HEK293T (cell line): ENCODE results near the gene KCNIP1.

Experiments used
- CTCF ChIA-PET: fragments of 350-600 bp; formaldehyde crosslinking; extraction: SDS; loops from one replicate; lab custom pipeline; 2021; ENCODE audit warnings: antibody characterized with exemption, inconsistent platforms; lab: Yijun Ruan, JAX
- POLR2A ChIA-PET: fragments of 350-600 bp; formaldehyde crosslinking; extraction: SDS; loops from one replicate; lab custom pipeline; 2020; ENCODE audit warnings: antibody characterized with exemption, inconsistent platforms; lab: Yijun Ruan, JAX
- DNase-seq: peaks from one replicate; pipeline ENCODE4 v3.0.0; 2012; ENCODE audit warnings: mixed read lengths; ENCODE audit errors: extremely low spot score
- ARNT ChIP-seq: fragments of 450-650 bp; IDR thresholded peaks from 2 replicates; pipeline ENCODE4 v1.6.1; 2017; ENCODE audit warnings: mild to moderate bottlenecking
- BHLHE40 ChIP-seq: fragments of 450-650 bp; IDR thresholded peaks from 2 replicates; pipeline ENCODE4 v1.6.1; 2016; ENCODE audit warnings: mild to moderate bottlenecking, moderate library complexity, borderline replicate concordance
- CTBP1 ChIP-seq: fragments of 450-650 bp; IDR thresholded peaks from 2 replicates; pipeline ENCODE4 v1.6.1; 2016; ENCODE audit warnings: borderline replicate concordance
- ELF4 ChIP-seq: fragments of 450-650 bp; IDR thresholded peaks from 2 replicates; pipeline ENCODE4 v1.6.1; 2017; ENCODE audit warnings: antibody characterized with exemption
- FOXA1 ChIP-seq: fragments of 450-650 bp; IDR thresholded peaks from 2 replicates; pipeline ENCODE4 v1.6.1; 2016; ENCODE audit warnings: mild to moderate bottlenecking
- FOXK2 ChIP-seq: fragments of 450-650 bp; IDR thresholded peaks from 2 replicates; pipeline ENCODE4 v1.6.1; 2016; ENCODE audit warnings: mild to moderate bottlenecking
- FOXM1 ChIP-seq: fragments of 450-650 bp; IDR thresholded peaks from 2 replicates; pipeline ENCODE4 v1.6.1; 2017; ENCODE audit warnings: mild to moderate bottlenecking, borderline replicate concordance
- HDGF ChIP-seq: fragments of 450-650 bp; IDR thresholded peaks from 2 replicates; pipeline ENCODE4 v1.6.1; 2017; ENCODE audit warnings: antibody characterized with exemption, borderline replicate concordance
- L3MBTL2 ChIP-seq: fragments of 450-650 bp; conservative IDR thresholded peaks from 2 replicates; pipeline ENCODE4 v1.6.1; 2016; ENCODE audit warnings: mild to moderate bottlenecking
- LEF1 ChIP-seq: fragments of 450-650 bp; IDR thresholded peaks from 2 replicates; pipeline ENCODE4 v1.6.1; 2017; ENCODE audit warnings: mild to moderate bottlenecking, borderline replicate concordance
- NFRKB ChIP-seq: fragments of 450-650 bp; IDR thresholded peaks from 2 replicates; pipeline ENCODE4 v1.6.1; 2016; ENCODE audit warnings: mild to moderate bottlenecking, moderate library complexity
- PKNOX1 ChIP-seq: fragments of 450-650 bp; IDR thresholded peaks from 2 replicates; pipeline ENCODE4 v1.6.1; 2016
- SP1 ChIP-seq: fragments of 450-650 bp; IDR thresholded peaks from 2 replicates; pipeline ENCODE4 v1.6.1; 2017
- SUZ12 ChIP-seq: fragments of 450-650 bp; IDR thresholded peaks from 2 replicates; pipeline ENCODE4 v1.6.1; 2016; ENCODE audit warnings: mild to moderate bottlenecking
- TARDBP ChIP-seq: fragments of 450-650 bp; IDR thresholded peaks from 2 replicates; pipeline ENCODE4 v1.6.1; 2016
- ZNF384 ChIP-seq: fragments of 450-650 bp; IDR thresholded peaks from 2 replicates; pipeline ENCODE4 v1.6.1; 2016

KCNIP1 gene

GRCh38 chr5:170603109-170603508 lies 99.3 kb downstream of the KCNIP1 start:
- ChIA-PET POLR2A (no interaction called here), CTCF (interaction anchor here (0.5 to 1.0 kb wide), 6 partner anchors 22 to 513 kb away, joined by 3 to 4 read pairs (median 3); no protein-coding TSS in a partner anchor)
- no peak for DNase-seq
- no peak for TF ChIP-seq LEF1
- TF ChIP-seq CTBP1 = no peak
- TF ChIP-seq SUZ12 = no peak
- no peak for TF ChIP-seq FOXA1
- TF ChIP-seq TARDBP = no peak

DNA sequence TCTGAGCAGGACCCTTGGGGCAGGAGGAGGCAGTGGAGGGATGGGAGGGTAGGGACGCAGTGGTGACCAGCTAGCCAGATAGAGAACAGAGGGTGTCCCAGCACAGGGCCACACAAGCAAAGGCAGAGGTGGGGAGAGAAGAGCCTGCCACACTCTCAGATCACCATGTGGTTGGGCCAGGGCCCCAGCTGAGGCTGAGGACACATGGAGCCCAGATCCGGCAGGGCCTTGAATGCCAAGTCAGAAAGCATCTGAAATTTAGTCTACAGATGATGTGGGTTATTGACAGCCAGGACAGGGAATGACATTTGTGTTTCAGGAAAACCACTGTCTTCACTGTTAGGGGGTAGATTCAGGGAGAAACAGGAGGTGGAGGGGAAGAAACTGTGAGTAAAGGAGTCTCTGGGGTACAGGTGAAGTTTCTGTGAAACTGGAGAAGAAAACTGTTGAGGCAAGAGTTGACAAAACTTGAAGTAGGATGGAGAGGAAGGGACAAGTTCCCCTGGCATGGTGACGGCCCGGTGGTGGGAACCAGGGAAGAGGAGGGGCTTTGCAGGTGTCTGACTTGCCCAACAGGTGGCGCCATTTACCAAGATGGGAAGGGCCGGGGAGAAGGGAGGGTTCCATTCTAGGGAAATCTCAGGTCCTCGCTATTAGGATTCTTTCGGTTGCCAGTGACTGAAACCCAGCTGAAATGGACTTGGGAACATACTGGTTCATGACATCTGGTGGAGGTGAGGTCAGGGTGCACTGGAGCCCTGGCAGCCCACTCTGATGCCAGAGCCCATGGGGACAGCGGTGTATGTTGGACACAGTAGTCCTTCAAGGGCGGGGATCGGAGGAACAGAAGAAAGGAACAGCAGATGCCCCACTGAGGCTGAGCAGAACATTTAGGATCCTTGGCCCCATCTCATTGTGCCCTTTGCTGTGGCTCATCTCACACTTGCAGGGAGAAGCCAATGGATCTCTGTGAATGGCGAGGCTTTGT lies 100.1 kb downstream of the KCNIP1 start:
- DNase-seq = peak; percentile 92
- CTCF ChIA-PET = interaction anchor here (0.6 to 1.0 kb wide), 4 partner anchors 21 to 204 kb away, joined by 3 to 4 read pairs (median 3); no protein-coding TSS in a partner anchor
- POLR2A ChIA-PET = no interaction called here
- TF ChIP-seq FOXM1 (no peak), FOXA1 (no peak), HDGF (no peak), LEF1 (no peak), ARNT (no peak), PKNOX1 (no peak), ZNF384 (no peak), FOXK2 (no peak), SUZ12 (no peak), L3MBTL2 (no peak), NFRKB (no peak), BHLHE40 (no peak), ELF4 (no peak), SP1 (no peak), TARDBP (no peak), CTBP1 (no peak)

- DNase-seq = no peak
- ChIA-PET CTCF (interaction anchor here (0.6 kb wide), 2 partner anchors 15 to 35 kb away, joined by 3 to 5 read pairs; no protein-coding TSS in a partner anchor), POLR2A (no interaction called here)
- no peak for TF ChIP-seq LEF1
- TF ChIP-seq NFRKB = no peak
- no peak for TF ChIP-seq CTBP1
- no peak for TF ChIP-seq SUZ12
- TF ChIP-seq PKNOX1 = no peak
- TF ChIP-seq FOXA1 = no peak
- TF ChIP-seq TARDBP = no peak
- no peak for TF ChIP-seq BHLHE40
- no peak for TF ChIP-seq FOXK2
- TF ChIP-seq FOXM1 = no peak
- no peak for TF ChIP-seq L3MBTL2
- no peak for TF ChIP-seq SP1
- no peak for TF ChIP-seq ARNT
- TF ChIP-seq ELF4 = no peak
- no peak for TF ChIP-seq HDGF
- no peak for TF ChIP-seq ZNF384
These were observed 103.1 kb downstream of the KCNIP1 start for GRCh38 chr5:170606941-170607340.

DNA sequence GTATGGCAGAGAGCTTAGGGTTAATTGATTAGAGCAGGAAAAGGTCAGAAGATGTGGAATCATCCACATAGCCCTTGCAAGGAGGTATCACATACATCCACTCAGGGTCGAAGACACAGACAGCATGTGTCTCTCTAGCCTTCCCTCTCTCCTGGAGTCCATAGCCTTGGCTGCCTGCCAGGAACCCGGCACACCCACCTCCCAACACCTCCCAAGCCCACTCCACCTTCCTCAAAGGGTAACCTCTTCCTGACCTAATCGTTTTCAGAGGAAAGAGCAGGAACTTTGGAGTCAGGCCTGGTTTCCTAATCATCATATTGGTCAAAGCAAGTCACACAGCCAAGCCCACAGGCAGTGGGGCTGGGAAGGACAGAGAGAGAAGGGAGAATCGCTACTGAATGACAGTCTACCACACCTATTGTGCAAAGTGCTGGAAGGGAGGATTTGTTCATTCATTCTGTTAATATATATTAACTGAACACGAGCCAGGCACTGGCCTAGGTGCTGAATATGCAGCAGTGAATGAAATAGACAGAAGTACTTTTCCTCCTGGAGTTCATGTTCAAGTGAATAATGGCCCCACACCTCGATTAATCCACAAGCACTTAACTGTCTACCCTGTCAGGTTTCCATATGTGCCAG lies 107.8 kb downstream of the KCNIP1 start:
- POLR2A ChIA-PET = interaction anchor here (1.7 kb wide), 1 partner anchor 22 kb away, joined by 4 read pairs; no protein-coding TSS in a partner anchor
- TF ChIP-seq L3MBTL2 = no peak
- TF ChIP-seq FOXM1 = no peak
- no peak for TF ChIP-seq FOXA1
- CTCF ChIA-PET = no interaction called here
- DNase-seq = no peak

- TF ChIP-seq SUZ12 (no peak), FOXM1 (no peak), ELF4 (no peak), CTBP1 (no peak), FOXA1 (no peak), LEF1 (no peak), BHLHE40 (no peak), FOXK2 (no peak), NFRKB (no peak), HDGF (no peak), ZNF384 (no peak), TARDBP (no peak), SP1 (no peak), L3MBTL2 (no peak), PKNOX1 (no peak), ARNT (no peak)
- POLR2A ChIA-PET = interaction anchor here (1.7 kb wide), 1 partner anchor 21 kb away, joined by 4 read pairs; no protein-coding TSS in a partner anchor
- CTCF ChIA-PET = no interaction called here
- DNase-seq = no peak
These were observed 108.4 kb downstream of the KCNIP1 start for GRCh38 chr5:170612256-170612678.
